HG03135 (cell line): ENCODE results near the gene ENGASE.
"Not testable (repeated sequence)": the region's sequence is repeated elsewhere in the genome, so short reads cannot be mapped to it uniquely, and the experiment has no call there.

Experiments used
- ATAC-seq: cut with Tn5 transposase; IDR thresholded peaks from one replicate; pipeline ENCODE4 v1.9.1; 2021; ENCODE audit warnings: mild to moderate bottlenecking, moderate library complexity; ENCODE audit not compliant: unreplicated experiment

Gene ENGASE

GRCh38 chr17:79074649-79075445 is at the start of gene ENGASE:
TSS of gene ENGASE (plus strand) at chr17:79074824. CDS start at chr17:79074945, 121 bp downstream.
- peak; percentile 91 for ATAC-seq

- no peak for ATAC-seq
Observed at GRCh38 chr17:79024901-79025737, 49.5 kb upstream of the ENGASE start.

- ATAC-seq, result no peak
Observed at GRCh38 chr17:79026376-79027273, 48.0 kb upstream of the ENGASE start.

- no peak for ATAC-seq
Observed at GRCh38 chr17:79027274-79027924, 47.2 kb upstream of the ENGASE start.

GRCh38 chr17:79027925-79028491 is 46.6 kb upstream of the ENGASE start:
- ATAC-seq, result no peak

GRCh38 chr17:79028496-79029326 is 45.9 kb upstream of the ENGASE start:
- no peak for ATAC-seq

- ATAC-seq, result no peak
Observed at GRCh38 chr17:79029327-79030009, 45.2 kb upstream of the ENGASE start.

- ATAC-seq, result not testable (repeated sequence)
Observed at GRCh38 chr17:79030636-79031035, 44.0 kb upstream of the ENGASE start.

GRCh38 chr17:79031996-79032875 is 42.4 kb upstream of the ENGASE start:
- no peak for ATAC-seq

- no peak for ATAC-seq
Observed at GRCh38 chr17:79033046-79033616, 41.5 kb upstream of the ENGASE start.

- ATAC-seq, result no peak
Observed at GRCh38 chr17:79033741-79034501, 40.7 kb upstream of the ENGASE start.

GRCh38 chr17:79034931-79035485 is 39.6 kb upstream of the ENGASE start:
- ATAC-seq, result no peak

GRCh38 chr17:79035686-79036085 is 38.9 kb upstream of the ENGASE start:
- ATAC-seq, result no peak

GRCh38 chr17:79036181-79036580 is 38.4 kb upstream of the ENGASE start:
- ATAC-seq, result no peak

- ATAC-seq, result no peak
Observed at GRCh38 chr17:79036596-79036995, 38.0 kb upstream of the ENGASE start.

GRCh38 chr17:79038545-79039135 is 36.0 kb upstream of the ENGASE start:
- ATAC-seq, result no peak
